Kidney (tissue), 14 donors: ENCODE results near the gene PLA2G6. TPM values are rescaled to one million over a fixed set of nuclear protein-coding genes. Genes with fewer than 3 reads are reported as not detected.

ENCODE experiments used
- DNase-seq, 5 donors: peaks; one replicate each; pipeline ENCODE4 v3.0.0-alpha.2; 2013 to 2020
- FAIRE-seq: peaks from 2 replicates; lab custom pipeline; 2012; peaks lifted over from hg19 to GRCh38; lab: Jason Lieb, UNC
- H3K27ac ChIP-seq, 2 donors: one replicate each; pipeline ENCODE4 v1.7.0; 2013; ENCODE audit warnings: low read depth in 2 of 2, low read length in 2 of 2, inconsistent platforms in 1 of 2
- H3K27me3 ChIP-seq: one replicate; pipeline ENCODE4 v1.7.1; 2013; ENCODE audit warnings: low read length, inconsistent platforms; ENCODE audit not compliant: control insufficient read depth, insufficient read depth
- H3K36me3 ChIP-seq, 3 donors: one replicate each; pipeline versions ENCODE4 v1.7.0 to v1.7.1; 2013; ENCODE audit warnings: low read length in 3 of 3, control low read depth in 1 of 3, inconsistent platforms in 1 of 3; ENCODE audit not compliant: insufficient read depth in 3 of 3, control insufficient read depth in 2 of 3
- H3K4me1 ChIP-seq, 3 donors: one replicate each; pipeline versions ENCODE4 v1.7.0 to v1.7.1; 2013; ENCODE audit warnings: low read length in 3 of 3, inconsistent platforms in 1 of 3, low read depth in 1 of 3; ENCODE audit not compliant: control insufficient read depth in 2 of 3, insufficient read depth in 2 of 3
- H3K4me3 ChIP-seq, 3 donors: one replicate each; pipeline versions ENCODE4 v1.7.0 to v1.8.1; 2013; ENCODE audit warnings: low read length in 3 of 3, control low read depth in 1 of 3, inconsistent platforms in 1 of 3
- H3K9ac ChIP-seq, 3 donors: one replicate each; pipeline versions ENCODE4 v1.7.0 to v1.7.1; 2013; ENCODE audit warnings: low read length in 3 of 3, control low read depth in 1 of 3, inconsistent platforms in 1 of 3
- H3K9me3 ChIP-seq, 3 donors: one replicate each; pipeline versions ENCODE4 v1.7.0 to v1.7.1; 2013; ENCODE audit warnings: low read length in 3 of 3, control low read depth in 1 of 3, inconsistent platforms in 1 of 3; ENCODE audit not compliant: control insufficient read depth in 2 of 3, insufficient read depth in 1 of 3
- CTCF ChIP-seq: IDR thresholded peaks from 3 replicates; pipeline ENCODE4 v1.5.1; 2012; ENCODE audit warnings: mild to moderate bottlenecking, moderate library complexity, borderline replicate concordance; ENCODE audit not compliant: insufficient read depth; ENCODE audit errors: extremely low read depth
- intact Hi-C: fragments of 100-400 bp; cut with DNase I; formaldehyde crosslinking; loops from one replicate; pipeline ENCODE4 v1.11.1; 2022
- polyA plus RNA-seq: library from polyadenylated mRNA; stranded (reverse); fragments of 350-450 nt; fragmentation: Illumina TruSeq; extraction: RNeasy Lipid Tissue Mini Kit (QIAGEN cat#74804); gene quantifications from one replicate; pipeline ENCODE4 v1.2.3, GENCODE V29; 2014; ENCODE audit warnings: low read depth, low replicate concordance; ENCODE audit not compliant: insufficient read depth
- total RNA-seq: library from RNA; stranded (reverse); fragmentation: NEBNext Ultra II Directional; extraction: Animal tissue kit (Norgen Biotek cat#: 25700); gene quantifications from one replicate; pipeline ENCODE4 v1.2.1, GENCODE V29; 2021
- donor health status: control.
- donor health status: control.
- donor health status: control.
- donor health status: control.
- donor health status: control.
- donor health status: DM: yes; HTN: yes; CAD: no.
- donor health status: Normal renal cell carcinoma (clear cell type).

PLA2G6 gene
- total and polyA plus RNA-seq, 2 donors from 2014 or later: 26.6 to 61.6 TPM

GRCh38 chr22:38214302-38215056, 32.8 kb upstream of the PLA2G6 start:
- Histone ChIP-seq H3K4me1 (peaks cover 0 to 18% (median 15%) of the 10 kb centered on the region in 3 donors), H3K9me3 (no peaks in the 10 kb centered on the region), H3K27me3 (no peaks in the 10 kb centered on the region), H3K9ac (peak overlapping the region in 1 of 3 donors; percentile 19), H3K27ac (no peak overlapping the region), H3K36me3 (no peaks in the 10 kb centered on the region), H3K4me3 (peak overlapping the region in 2 of 3 donors; percentile 11 to 25)
- FAIRE-seq (no peak), DNase-seq (peak; percentile 79 to 91 (median 87))
- peak; percentile 11 for TF ChIP-seq CTCF
- intact Hi-C loops: no loop called here

DNA sequence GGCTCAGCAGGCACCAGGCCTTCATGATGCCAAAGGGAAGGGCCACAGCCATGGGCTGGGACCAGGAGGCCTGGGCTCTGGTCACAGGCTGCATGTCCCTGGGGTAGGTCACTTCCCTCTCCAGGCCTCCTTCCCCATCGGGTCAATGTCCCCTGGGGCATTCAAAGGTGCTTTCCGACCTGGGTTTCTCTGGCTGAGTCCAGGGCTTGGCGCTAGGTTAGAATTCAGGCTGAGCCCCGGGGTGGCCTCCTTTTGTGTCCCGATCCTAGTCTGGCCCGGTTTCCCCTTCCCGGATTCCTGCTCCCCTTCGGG, 32.3 kb upstream of the PLA2G6 start:
- H3K27me3 ChIP-seq: no peaks in the 10 kb centered on the region
- intact Hi-C loops: no loop called here
- peak overlapping the region in 1 of 3 donors; percentile 25 for H3K4me3 ChIP-seq
- peak overlapping the region in 1 of 3 donors; percentile 19 for H3K9ac ChIP-seq
- no peaks in the 10 kb centered on the region for H3K9me3 ChIP-seq
- DNase-seq (no peak), FAIRE-seq (no peak)
- H3K27ac ChIP-seq: no peak overlapping the region
- H3K4me1 ChIP-seq: peaks cover 0 to 17% (median 11%) of the 10 kb centered on the region in 3 donors
- no peak for TF ChIP-seq CTCF
- H3K36me3 ChIP-seq: no peaks in the 10 kb centered on the region

GRCh38 chr22:38213319-38213989, 31.8 kb upstream of the PLA2G6 start:
- Histone ChIP-seq H3K4me1 (peaks cover 0 to 12% (median 7%) of the 10 kb centered on the region in 3 donors), H3K27me3 (no peaks in the 10 kb centered on the region), H3K27ac (no peak overlapping the region), H3K4me3 (no peak overlapping the region), H3K9ac (no peak overlapping the region), H3K9me3 (no peaks in the 10 kb centered on the region), H3K36me3 (no peaks in the 10 kb centered on the region)
- TF ChIP-seq CTCF: no peak
- DNase-seq: no peak
- intact Hi-C loops: no loop called here
- no peak for FAIRE-seq
